BE2C (cell line): ENCODE results near the gene ATP2A3.

Source experiments
- DNase-seq: peaks from one replicate; pipeline ENCODE4 v3.0.0-alpha.2; 2020
- H3K27me3 ChIP-seq: fragments of 250-450 bp; sonication (Bioruptor Pico); 2 replicates; pipeline ENCODE4 v1.5.1; 2020; ENCODE audit warnings: mild to moderate bottlenecking
- H3K36me3 ChIP-seq: fragments of 250-450 bp; sonication (Bioruptor Pico); 2 replicates; pipeline ENCODE4 v1.5.1; 2020; ENCODE audit warnings: mild to moderate bottlenecking
- H3K4me1 ChIP-seq: fragments of 250-450 bp; sonication (Bioruptor Pico); 2 replicates; pipeline ENCODE4 v1.5.1; 2020
- H3K4me3 ChIP-seq: 2 replicates; pipeline ENCODE4 v1.5.1; 2011; ENCODE audit warnings: low read depth, low read length
- H3K9me3 ChIP-seq: fragments of 250-450 bp; sonication (Bioruptor Pico); 2 replicates; pipeline ENCODE4 v1.5.1; 2020
- TF ChIP-seq, protein P1 (sequence below): IDR thresholded peaks from 2 replicates; pipeline ENCODE4 v1.5.1; 2012; ENCODE audit warnings: mild to moderate bottlenecking, low read depth, low read length

Gene ATP2A3

DNA sequence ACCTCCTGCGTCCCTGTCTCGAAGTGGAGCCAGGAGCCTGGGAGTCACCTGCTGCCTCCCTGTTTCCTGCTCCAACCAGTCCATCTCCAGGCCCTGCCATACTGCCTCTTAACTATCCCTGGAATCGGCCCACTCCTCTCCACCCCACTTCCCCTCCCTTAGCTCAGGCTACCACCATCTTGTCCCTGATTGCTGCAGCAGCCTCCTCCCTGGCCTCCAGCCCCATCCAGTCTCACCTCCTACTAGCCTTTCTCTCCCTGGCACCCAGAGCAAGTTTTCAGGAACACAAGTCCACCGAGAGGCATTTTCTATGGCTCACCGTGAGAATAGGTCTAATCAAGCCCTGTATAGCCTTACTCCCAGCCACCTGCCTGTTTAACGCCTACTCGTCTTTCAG is 70.5 kb downstream of the ATP2A3 start:
- TF ChIP-seq, protein P1, sequence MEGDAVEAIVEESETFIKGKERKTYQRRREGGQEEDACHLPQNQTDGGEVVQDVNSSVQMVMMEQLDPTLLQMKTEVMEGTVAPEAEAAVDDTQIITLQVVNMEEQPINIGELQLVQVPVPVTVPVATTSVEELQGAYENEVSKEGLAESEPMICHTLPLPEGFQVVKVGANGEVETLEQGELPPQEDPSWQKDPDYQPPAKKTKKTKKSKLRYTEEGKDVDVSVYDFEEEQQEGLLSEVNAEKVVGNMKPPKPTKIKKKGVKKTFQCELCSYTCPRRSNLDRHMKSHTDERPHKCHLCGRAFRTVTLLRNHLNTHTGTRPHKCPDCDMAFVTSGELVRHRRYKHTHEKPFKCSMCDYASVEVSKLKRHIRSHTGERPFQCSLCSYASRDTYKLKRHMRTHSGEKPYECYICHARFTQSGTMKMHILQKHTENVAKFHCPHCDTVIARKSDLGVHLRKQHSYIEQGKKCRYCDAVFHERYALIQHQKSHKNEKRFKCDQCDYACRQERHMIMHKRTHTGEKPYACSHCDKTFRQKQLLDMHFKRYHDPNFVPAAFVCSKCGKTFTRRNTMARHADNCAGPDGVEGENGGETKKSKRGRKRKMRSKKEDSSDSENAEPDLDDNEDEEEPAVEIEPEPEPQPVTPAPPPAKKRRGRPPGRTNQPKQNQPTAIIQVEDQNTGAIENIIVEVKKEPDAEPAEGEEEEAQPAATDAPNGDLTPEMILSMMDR, result no peak
- Histone ChIP-seq H3K27me3 (no peaks in the 10 kb centered on the region), H3K4me1 (peaks cover 11% of the 10 kb centered on the region), H3K9me3 (no peaks in the 10 kb centered on the region), H3K4me3 (no peak overlapping the region; the same call in 1 of the 2 replicates), H3K36me3 (no peaks in the 10 kb centered on the region)
- no peak for DNase-seq

DNA sequence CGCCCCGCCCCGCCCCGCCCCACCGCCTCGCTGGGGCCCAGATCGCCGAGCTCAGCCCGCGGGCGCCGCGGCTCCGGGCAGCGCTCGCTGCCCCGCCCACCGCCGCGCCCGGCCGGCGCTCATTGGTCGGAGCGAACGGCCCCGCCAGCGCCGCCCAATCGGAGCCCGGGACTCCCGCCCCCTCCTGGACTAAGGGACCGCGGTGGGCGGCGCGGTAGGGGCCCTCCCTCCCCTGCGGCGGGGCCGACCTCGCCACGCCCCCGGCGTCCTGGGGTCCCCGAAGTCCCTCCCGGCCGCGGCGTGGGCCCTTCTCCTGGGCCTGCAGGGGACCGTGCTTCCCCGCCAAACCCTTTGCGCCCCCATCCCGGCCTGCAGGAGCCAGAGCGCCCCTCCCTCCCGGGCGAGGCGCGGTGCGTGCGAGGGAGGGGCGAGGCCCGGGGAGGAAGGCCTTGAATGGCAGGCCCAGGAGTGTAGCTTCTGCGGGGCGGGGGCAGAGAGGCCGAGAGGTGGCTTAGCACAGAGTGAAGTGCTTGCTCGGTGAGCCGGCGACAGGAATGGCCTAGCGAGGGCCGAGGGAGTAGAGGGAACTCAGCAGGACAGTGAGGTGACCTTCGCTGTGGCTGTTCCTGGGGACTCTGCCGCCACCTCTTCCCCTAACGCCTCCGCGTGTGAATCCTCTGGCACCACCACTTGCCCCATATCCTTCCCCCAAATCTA is 71.1 kb downstream of the ATP2A3 start, which contains the start of gene CAMKK1:
TSS of gene CAMKK1 (minus strand) at position 51 of the 717 bp plus-strand sequence. CDS start 7,366 bp downstream, outside the sequence.
- Histone ChIP-seq H3K4me3 (peak within 1 kb of the TSS; percentile 64), H3K4me1 (peaks cover 15% of the 10 kb centered on the region), H3K36me3 (no peaks in the 10 kb centered on the region), H3K9me3 (no peaks in the 10 kb centered on the region), H3K27me3 (no peaks in the 10 kb centered on the region)
- TF ChIP-seq, protein P1, result no peak
- DNase-seq, result peak; percentile 89

DNA sequence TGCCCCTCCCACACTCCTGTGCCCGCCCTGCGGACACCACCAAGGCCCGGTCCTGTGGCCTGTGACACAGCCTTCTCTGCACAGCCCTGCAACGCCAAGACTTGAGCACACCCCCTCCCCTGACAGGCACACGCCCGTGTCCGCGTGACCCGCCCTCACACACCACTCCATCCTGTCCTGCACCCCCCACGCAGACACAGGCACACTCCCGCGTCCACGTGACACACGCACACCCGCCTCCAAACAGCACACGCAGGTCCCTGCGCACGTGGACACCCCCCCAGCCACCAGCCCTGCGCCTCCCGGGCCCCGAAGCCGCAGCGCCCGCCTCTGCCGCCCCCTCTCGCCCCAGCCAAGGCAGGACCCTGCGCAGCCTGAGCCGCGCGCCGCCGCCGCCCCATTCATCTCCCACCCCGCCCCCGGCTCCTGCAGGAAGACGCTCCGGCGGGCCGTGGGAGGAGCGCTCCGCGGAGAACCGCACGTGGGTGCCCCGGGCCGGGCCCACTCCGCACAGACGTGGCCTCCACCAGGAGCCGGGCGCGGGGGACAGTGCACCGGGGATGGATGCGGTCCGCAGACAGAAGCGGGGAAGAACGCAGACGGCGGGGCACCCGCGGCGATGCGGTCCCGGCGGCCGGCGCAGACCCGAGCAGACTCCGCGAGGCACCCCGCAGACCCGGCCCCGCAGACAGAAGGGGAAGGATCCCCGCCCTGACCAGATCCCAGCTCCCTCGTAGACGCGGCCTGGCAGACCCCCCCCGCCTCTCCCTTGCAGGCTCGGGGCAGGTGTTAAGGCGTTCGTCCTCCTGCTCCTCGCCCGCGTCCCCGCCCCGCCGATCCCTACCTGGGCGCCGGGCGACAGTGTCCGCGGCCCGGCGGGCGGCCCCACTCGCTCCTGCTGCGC is 71.9 kb downstream of the ATP2A3 start:
- H3K27me3 ChIP-seq, result no peaks in the 10 kb centered on the region
- H3K36me3 ChIP-seq, result no peaks in the 10 kb centered on the region
- DNase-seq, result peak; percentile 70
- TF ChIP-seq, protein P1, result no peak
- peaks cover 20% of the 10 kb centered on the region for H3K4me1 ChIP-seq
- no peaks in the 10 kb centered on the region for H3K9me3 ChIP-seq
- H3K4me3 ChIP-seq, result peak overlapping the region; percentile 64

DNA sequence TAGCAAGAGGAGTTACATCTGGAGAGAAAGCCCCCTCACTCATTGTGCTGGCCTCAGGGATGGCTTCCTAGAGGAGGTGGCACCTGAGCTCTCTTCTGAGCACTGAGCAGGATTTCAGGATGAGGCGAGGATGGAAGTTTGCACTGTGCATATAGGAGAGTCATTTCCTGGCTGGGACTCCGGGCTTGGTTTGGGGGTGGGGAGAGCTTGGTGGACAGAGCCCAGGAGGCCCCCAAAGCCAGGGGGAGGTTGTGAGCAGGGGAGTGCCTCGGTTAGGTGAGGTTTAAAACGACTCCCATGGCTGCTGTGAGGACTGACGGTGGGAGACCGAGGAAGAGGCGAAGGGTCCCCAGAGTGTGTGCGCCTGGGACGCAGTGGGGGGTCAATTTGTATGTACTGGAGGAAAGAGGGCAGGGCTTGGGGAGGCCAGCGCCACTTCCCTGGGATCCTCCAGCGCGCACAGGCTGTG is 72.6 kb downstream of the ATP2A3 start:
- no peaks in the 10 kb centered on the region for H3K36me3 ChIP-seq
- no peak for DNase-seq
- H3K4me3 ChIP-seq, result peak overlapping the region; percentile 64
- no peaks in the 10 kb centered on the region for H3K9me3 ChIP-seq
- H3K27me3 ChIP-seq, result no peaks in the 10 kb centered on the region
- peaks cover 20% of the 10 kb centered on the region for H3K4me1 ChIP-seq
- TF ChIP-seq, protein P1, result no peak

DNA sequence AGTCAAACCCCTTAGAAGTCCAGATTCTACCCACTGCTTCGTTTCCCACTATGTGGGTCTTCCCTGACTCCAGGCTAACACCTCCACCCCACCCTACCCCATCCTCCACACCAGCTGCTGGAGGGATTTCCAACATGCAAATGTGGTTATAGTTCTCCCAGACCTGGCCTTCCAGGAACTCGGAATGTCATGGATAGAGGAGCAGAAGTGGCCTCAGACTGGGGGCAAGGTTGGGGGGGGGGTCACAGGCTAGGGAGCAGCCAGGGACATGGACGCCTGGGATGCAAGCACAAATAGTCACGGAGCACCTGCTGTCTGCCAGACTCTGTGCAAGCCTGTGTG is 73.4 kb downstream of the ATP2A3 start:
- Histone ChIP-seq H3K9me3 (no peaks in the 10 kb centered on the region), H3K36me3 (no peaks in the 10 kb centered on the region), H3K4me1 (peaks cover 20% of the 10 kb centered on the region), H3K4me3 (peak overlapping the region; percentile 64), H3K27me3 (no peaks in the 10 kb centered on the region)
- TF ChIP-seq, protein P1, result no peak
- DNase-seq, result no peak
